Esophagus squamous epithelium (tissue), 4 donors: ENCODE measurements around the gene OTOF.

Source experiments
- CTCF ChIP-seq, 6 experiments: fragments of 450-650 bp in 4 of 6; fragments of 200-600 bp in 2 of 6; sonication (generic) in 2 of 6; IDR thresholded peaks; one replicate each; pipeline ENCODE4 v1.5.1; 2016 to 2019; ENCODE audit warnings: antibody characterized with exemption in 6 of 6, mild to moderate bottlenecking in 4 of 6, moderate library complexity in 4 of 6
- POLR2A ChIP-seq, 4 donors: fragments of 450-650 bp; IDR thresholded peaks; one replicate each; pipeline ENCODE4 v1.6.1; 2017; ENCODE audit warnings: antibody characterized with exemption in 4 of 4, mild to moderate bottlenecking in 4 of 4, moderate library complexity in 3 of 4

DNA sequence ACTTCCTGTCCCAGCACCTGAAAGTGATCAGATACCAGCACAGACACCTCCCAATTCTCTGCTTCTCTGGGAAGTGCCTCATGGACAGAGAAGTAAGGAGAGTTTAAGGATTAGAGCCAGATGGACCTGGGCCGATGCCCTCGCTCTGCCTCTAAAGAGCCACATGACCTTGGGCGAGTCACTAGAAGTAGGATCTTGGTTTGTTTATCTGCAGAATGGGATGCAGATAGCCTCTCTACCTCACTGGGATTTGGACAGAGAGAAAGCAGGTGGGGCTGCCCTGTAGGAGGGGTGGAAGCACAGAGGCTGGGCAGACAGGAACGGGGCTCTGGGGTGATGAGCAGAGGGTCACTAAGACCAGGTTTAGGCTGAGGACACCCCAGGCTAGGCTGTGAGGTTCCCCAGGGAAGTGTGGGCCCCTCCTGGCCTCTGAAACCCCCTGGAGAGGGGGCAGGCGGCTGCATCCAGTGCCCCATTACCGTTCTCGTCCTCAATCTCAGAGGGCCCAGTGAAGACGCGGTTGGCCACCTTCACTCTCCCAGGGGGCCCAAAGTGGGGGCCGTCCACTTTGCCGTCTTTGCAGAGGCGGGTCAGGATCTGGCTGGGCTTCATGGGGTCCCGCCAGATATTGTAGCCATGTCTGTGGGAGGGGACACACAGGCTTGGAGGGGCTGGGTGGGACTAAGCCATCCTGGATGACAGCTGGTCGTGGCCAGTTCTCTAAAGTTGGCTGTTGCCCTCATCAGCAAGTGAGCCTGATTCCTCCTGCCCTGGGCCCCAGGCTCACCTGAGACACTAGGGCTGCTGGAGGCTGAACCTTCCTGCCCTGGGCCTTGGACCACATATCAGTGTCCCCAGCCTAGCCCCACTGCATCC lies 13.3 kb downstream of the OTOF start:
- no peak for TF ChIP-seq CTCF (IDR thresholded peaks at IDR 0.05)
- no peak for TF ChIP-seq POLR2A (IDR thresholded peaks at IDR 0.05)
